Measurements from ENCODE around the gene HMGCR.

HMGCR gene

DNA sequence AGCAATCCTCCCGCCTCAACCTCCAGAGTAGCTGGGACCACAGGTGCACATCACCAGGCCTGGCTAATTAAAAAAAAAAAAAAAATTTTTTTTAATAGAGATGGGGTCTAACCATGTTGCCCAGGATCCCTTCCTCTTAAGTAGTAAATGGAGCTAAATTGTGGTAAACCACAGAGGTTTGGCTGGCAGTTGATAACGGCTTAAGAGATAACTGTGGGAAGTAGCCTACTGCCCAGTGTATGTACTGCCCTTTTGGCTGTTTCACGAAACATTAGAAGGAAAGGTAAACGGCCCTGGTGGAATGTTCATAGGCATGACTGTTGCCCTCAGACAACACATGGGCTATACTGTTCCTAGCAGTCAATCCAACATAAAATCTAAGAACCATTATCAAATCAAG is 44.4 kb downstream of the HMGCR start:
- no peak for DNase-seq (ENCODE audit: low spot score)

DNA sequence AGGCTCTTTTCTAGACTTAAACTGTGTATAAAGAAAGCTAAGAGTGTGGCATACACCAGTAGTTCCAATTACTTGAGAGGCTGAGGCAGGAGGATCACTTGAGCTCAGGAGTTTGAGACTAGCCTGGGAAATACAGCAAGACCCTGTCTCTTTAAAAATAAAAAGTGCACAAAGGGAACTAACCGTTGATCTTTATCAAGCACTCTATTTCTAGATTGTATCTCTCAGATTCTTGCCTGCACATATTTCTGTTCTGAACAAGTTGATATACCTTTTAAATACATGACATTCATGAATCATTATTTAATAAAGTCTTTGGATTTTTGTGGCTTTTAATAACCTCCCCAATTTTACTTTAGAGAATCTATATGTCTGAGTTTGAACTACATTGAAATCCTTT is 47.2 kb downstream of the HMGCR start:
- no peak for DNase-seq (ENCODE audit: low spot score)

DNA sequence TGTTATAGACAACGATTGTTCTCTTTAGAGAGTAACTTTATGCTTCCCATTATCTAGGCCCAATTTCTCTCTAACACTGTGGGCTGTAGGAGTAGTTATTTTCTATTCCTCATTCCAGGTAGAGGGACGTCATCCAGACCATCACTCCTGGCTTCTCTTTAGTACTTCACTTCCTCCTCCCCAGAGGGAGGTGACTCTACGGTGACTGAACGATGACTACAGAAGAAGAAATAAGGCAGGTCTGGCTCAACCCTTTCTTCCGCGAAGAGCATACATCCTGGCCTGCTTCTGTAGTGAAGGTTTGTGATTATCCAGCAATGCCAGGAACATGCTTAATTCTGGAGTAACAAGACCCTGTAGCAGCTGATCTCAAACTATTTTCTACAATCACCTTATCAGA is 50.8 kb downstream of the HMGCR start:
- no peak for DNase-seq (ENCODE audit: low spot score)

DNA sequence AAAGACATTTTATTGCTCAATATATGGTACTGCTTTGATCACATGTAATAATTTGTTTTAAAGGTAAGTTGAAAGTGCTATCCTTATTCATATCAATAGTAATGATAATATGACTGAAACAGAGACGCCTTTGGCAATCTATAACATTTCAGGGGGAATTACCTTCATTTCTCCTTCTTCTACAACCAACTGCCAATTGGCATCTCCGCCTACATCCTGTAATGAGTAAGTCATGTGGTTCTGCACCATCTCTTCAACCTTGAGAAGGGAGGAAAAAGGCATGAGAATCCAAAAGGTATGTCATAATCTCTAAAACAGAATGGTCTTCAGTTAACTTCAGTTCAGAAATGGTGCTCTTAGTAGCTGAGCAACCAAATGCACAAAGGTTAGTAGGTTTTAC is 52.4 kb downstream of the HMGCR start:
- DNase-seq (ENCODE audit: low spot score): no peak

DNA sequence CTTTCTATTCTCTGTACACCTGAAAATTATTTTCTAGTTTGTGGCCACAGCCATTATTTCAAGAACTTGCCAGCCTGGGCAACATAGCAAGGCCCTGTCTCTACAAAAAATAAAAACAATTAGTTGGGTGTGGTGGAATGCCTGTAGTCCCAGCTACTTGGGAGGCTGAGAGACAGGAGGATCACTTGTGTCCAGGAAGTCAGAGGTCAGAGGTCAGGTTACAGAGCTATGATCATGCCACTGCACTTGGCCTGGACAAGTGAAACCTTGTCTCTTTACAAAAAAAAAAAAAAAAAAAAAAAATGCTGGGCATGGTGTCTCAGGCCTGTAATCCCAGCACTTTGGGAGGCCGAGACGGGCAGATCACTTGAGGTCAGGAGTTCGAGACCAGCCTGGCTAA is 58.3 kb downstream of the HMGCR start:
- peak; percentile 15 for DNase-seq (ENCODE audit: low spot score)

DNA sequence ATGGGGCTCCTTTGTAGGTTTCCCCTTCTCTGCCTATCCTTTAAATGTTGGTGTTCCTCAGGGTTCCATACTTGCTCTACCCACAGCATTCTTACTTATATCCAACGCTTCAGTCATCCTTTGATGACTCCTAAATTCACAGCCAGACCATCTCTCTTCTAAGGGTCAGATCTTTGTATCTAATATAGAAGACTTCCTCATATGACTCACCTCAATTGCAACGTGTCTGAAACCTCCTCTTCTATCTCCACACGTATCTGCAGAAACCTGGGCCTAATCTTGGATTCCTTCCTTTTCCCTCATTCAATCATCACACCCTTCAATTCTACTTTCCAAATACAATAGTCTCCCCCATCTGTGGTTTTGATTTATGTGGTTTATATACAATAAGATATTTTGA is 68.3 kb downstream of the HMGCR start:
- no peak for DNase-seq (ENCODE audit: low spot score)

Measured in RKO (cell line).